Stimulated activated CD4-positive, alpha-beta T cell treated with anti-CD3 and anti-CD28 coated beads, Interleukin-15, amount 100 ng/mL, for 48 hours (primary cell): ENCODE results near the gene SEMA3E.
"Not testable (repeated sequence)": the region's sequence is repeated elsewhere in the genome, so short reads cannot be mapped to it uniquely, and the experiment has no call there.

Source experiments
- DNase-seq, 2 donors: peaks; one replicate each; pipeline ENCODE4 v3.0.0-alpha.2; 2020; ENCODE audit warnings: low read depth in 2 of 2

SEMA3E gene

GRCh38 chr7:83452256-83452655 is 196.7 kb downstream of the SEMA3E start:
- DNase-seq = no peak

GRCh38 chr7:83451501-83452045 is 197.4 kb downstream of the SEMA3E start:
- DNase-seq = no peak

GRCh38 chr7:83449781-83450180 is 199.2 kb downstream of the SEMA3E start:
- no peak for DNase-seq

GRCh38 chr7:83447681-83448080 is 201.3 kb downstream of the SEMA3E start:
- no peak for DNase-seq

- DNase-seq = no peak
Observed at GRCh38 chr7:83446102-83446669, 202.8 kb downstream of the SEMA3E start.

- no peak for DNase-seq
Observed at GRCh38 chr7:83442911-83443310, 206.0 kb downstream of the SEMA3E start.

GRCh38 chr7:83439026-83439425 is 209.9 kb downstream of the SEMA3E start:
- no peak for DNase-seq

- not testable (repeated sequence) for DNase-seq
Observed at GRCh38 chr7:83430289-83430688, 218.7 kb downstream of the SEMA3E start.

GRCh38 chr7:83429493-83429892 is 219.4 kb downstream of the SEMA3E start:
- DNase-seq = no peak

- no peak for DNase-seq
Observed at GRCh38 chr7:83427884-83428283, 221.1 kb downstream of the SEMA3E start.

- no peak for DNase-seq
Observed at GRCh38 chr7:83426325-83426724, 222.6 kb downstream of the SEMA3E start.

- no peak for DNase-seq
Observed at GRCh38 chr7:83419013-83419412, 229.9 kb downstream of the SEMA3E start.

GRCh38 chr7:83415840-83416239 is 233.1 kb downstream of the SEMA3E start:
- no peak for DNase-seq

GRCh38 chr7:83414947-83415346 is 234.0 kb downstream of the SEMA3E start:
- DNase-seq = no peak

- DNase-seq = no peak
Observed at GRCh38 chr7:83413831-83414230, 235.1 kb downstream of the SEMA3E start.

GRCh38 chr7:83413424-83413823 is 235.5 kb downstream of the SEMA3E start:
- no peak for DNase-seq

- DNase-seq = no peak
Observed at GRCh38 chr7:83410989-83411591, 237.8 kb downstream of the SEMA3E start.

GRCh38 chr7:83394776-83395175 is 254.2 kb downstream of the SEMA3E start:
- DNase-seq = no peak

GRCh38 chr7:83388436-83388835 is 260.5 kb downstream of the SEMA3E start:
- no peak for DNase-seq

- DNase-seq = no peak
Observed at GRCh38 chr7:83366629-83367028, 282.3 kb downstream of the SEMA3E start.

GRCh38 chr7:83365746-83366145 is 283.2 kb downstream of the SEMA3E start:
- DNase-seq = no peak

- DNase-seq = no peak
Observed at GRCh38 chr7:83362871-83363550, 285.9 kb downstream of the SEMA3E start.

- DNase-seq = no peak
Observed at GRCh38 chr7:83359108-83359507, 289.8 kb downstream of the SEMA3E start.
